Caco-2 (cell line): ENCODE data around the gene HIVEP1. TPM values are rescaled to one million over a fixed set of nuclear protein-coding genes. Genes with fewer than 3 reads are reported as not detected.
"Not testable (repeated sequence)": the region's sequence is repeated elsewhere in the genome, so short reads cannot be mapped to it uniquely, and the experiment has no call there.

Experiments used
- BruUV-seq: library from RNA; stranded (reverse); fragments of 400-500 nt; replicated peaks from 2 replicates; lab custom pipeline; 2021; lab: Mats Ljungman, UMichigan
- CTCF ChIA-PET: fragments of 300-600 bp; sonication (Branson Sonifier 250); formaldehyde crosslinking; loops from one replicate; lab custom pipeline; 2022; ENCODE audit warnings: antibody characterized with exemption; lab: Charles Lee
- POLR2A ChIA-PET: fragments of 300-600 bp; sonication (Branson Sonifier 250); formaldehyde crosslinking; loops from one replicate; lab custom pipeline; 2022; ENCODE audit warnings: antibody characterized with exemption; lab: Charles Lee
- DNase-seq, 2 experiments: peaks; one replicate each; pipeline versions ENCODE4 v3.0.0 to v3.0.0-alpha.2; 2020 to 2022
- H3K27me3 ChIP-seq: replicated peaks from 2 replicates; pipeline ENCODE4 v1.6.0; 2011; ENCODE audit warnings: low read length; ENCODE audit not compliant: control insufficient read depth, insufficient read depth
- H3K36me3 ChIP-seq: 2 replicates; pipeline ENCODE4 v1.5.1; 2011; ENCODE audit warnings: low read length; ENCODE audit not compliant: control insufficient read depth, insufficient read depth
- H3K4me1 ChIP-seq: fragments of 250-450 bp; sonication (Bioruptor Pico); 2 replicates; pipeline ENCODE4 v1.5.1; 2020; ENCODE audit warnings: mild to moderate bottlenecking
- H3K4me3 ChIP-seq: 2 replicates; pipeline ENCODE4 v1.5.1; 2011; ENCODE audit warnings: low read depth, mild to moderate bottlenecking, control low read depth, low read length
- H3K9me3 ChIP-seq: fragments of 250-450 bp; sonication (Bioruptor Pico); 2 replicates; pipeline ENCODE4 v1.5.1; 2020; ENCODE audit warnings: mild to moderate bottlenecking, moderate library complexity
- H3K27ac Mint-ChIP-seq: one replicate; pipeline ENCODE4 v1.8.0; 2022; ENCODE audit warnings: mixed read lengths; ENCODE audit not compliant: unreplicated experiment
- H3K27me3 Mint-ChIP-seq: one replicate; pipeline ENCODE4 v1.8.0; 2022; ENCODE audit warnings: mixed read lengths; ENCODE audit not compliant: insufficient read depth, unreplicated experiment
- H3K36me3 Mint-ChIP-seq: one replicate; pipeline ENCODE4 v1.8.0; 2022; ENCODE audit warnings: mild to moderate bottlenecking, mixed read lengths; ENCODE audit not compliant: insufficient read depth, unreplicated experiment
- H3K4me1 Mint-ChIP-seq: one replicate; pipeline ENCODE4 v1.8.0; 2022; ENCODE audit warnings: low read depth, mixed read lengths; ENCODE audit not compliant: unreplicated experiment
- H3K4me3 Mint-ChIP-seq: one replicate; pipeline ENCODE4 v1.8.0; 2022; ENCODE audit warnings: mild to moderate bottlenecking, moderate library complexity, mixed read lengths; ENCODE audit not compliant: unreplicated experiment
- H3K9me3 Mint-ChIP-seq: one replicate; pipeline ENCODE4 v1.8.0; 2022; ENCODE audit warnings: mixed read lengths; ENCODE audit not compliant: unreplicated experiment
- intact Hi-C: fragments of 100-400 bp; cut with micrococcal nuclease; formaldehyde crosslinking; loops from one replicate; pipeline ENCODE4 v1.10.0; 2022; ENCODE audit not compliant: unreplicated experiment
- total RNA-seq: library from RNA; stranded (reverse); gene quantifications from 2 replicates; pipeline ENCODE4 v1.2.3, GENCODE V29; 2022
- TF ChIP-seq, protein P1 (sequence below), 2 experiments: fragments of 200-600 bp in 1 of 2; IDR thresholded peaks; 1 replicate in 1 of 2; 2 replicates in 1 of 2; pipeline versions ENCODE4 v1.5.1 to v1.8.0; 2011 to 2022; ENCODE audit warnings: antibody characterized with exemption in 1 of 2, control low read depth in 1 of 2, inconsistent platforms in 1 of 2, low read depth in 1 of 2, low read length in 1 of 2, mild to moderate bottlenecking in 1 of 2, moderate library complexity in 1 of 2; ENCODE audit not compliant: insufficient read depth in 1 of 2, severe bottlenecking in 1 of 2, unreplicated experiment in 1 of 2

Gene HIVEP1
- total RNA-seq, 1 experiment from 2014 or later = 22.8 TPM

DNA sequence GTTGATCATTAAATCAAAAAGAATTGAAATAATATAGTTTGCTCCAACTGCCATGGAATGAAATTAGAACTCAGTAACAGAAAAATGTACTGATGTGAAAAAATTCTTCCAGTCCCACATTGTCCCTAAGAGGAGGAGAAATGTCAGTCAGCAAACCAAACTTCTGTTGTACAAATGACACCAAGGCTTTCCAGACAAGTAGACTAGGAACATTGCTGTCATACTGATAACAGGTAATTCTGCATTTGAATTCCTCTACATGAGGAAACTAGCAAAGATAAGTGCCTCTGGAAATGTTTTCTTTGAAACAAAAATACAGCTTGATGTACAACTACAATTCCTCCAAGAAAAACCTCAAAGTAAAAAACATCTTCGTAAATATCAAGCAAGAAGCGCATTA is 90.2 kb downstream of the HIVEP1 start:
- Mint-ChIP-seq H3K36me3 (no peaks in the 10 kb centered on the region), H3K27me3 (no peaks in the 10 kb centered on the region), H3K9me3 (no peaks in the 10 kb centered on the region), H3K4me1 (no peaks in the 10 kb centered on the region), H3K27ac (no peak overlapping the region), H3K4me3 (no peak overlapping the region)
- intact Hi-C loops = no loop called here
- TF ChIP-seq, protein P1, sequence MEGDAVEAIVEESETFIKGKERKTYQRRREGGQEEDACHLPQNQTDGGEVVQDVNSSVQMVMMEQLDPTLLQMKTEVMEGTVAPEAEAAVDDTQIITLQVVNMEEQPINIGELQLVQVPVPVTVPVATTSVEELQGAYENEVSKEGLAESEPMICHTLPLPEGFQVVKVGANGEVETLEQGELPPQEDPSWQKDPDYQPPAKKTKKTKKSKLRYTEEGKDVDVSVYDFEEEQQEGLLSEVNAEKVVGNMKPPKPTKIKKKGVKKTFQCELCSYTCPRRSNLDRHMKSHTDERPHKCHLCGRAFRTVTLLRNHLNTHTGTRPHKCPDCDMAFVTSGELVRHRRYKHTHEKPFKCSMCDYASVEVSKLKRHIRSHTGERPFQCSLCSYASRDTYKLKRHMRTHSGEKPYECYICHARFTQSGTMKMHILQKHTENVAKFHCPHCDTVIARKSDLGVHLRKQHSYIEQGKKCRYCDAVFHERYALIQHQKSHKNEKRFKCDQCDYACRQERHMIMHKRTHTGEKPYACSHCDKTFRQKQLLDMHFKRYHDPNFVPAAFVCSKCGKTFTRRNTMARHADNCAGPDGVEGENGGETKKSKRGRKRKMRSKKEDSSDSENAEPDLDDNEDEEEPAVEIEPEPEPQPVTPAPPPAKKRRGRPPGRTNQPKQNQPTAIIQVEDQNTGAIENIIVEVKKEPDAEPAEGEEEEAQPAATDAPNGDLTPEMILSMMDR (IDR thresholded peaks at IDR 0.05; ENCODE audit: insufficient read depth in 1 of 2, low read depth in 1 of 2, low read length in 1 of 2, severe bottlenecking in 1 of 2, unreplicated experiment in 1 of 2) = no peak
- no TSS peak for BruUV-seq
- no peak for DNase-seq
- CTCF ChIA-PET = no interaction called here
- no peaks in the 10 kb centered on the region for H3K9me3 ChIP-seq
- H3K4me1 ChIP-seq = no peaks in the 10 kb centered on the region
- POLR2A ChIA-PET = no interaction called here
- no peak overlapping the region for H3K4me3 ChIP-seq
- H3K36me3 ChIP-seq = no peaks in the 10 kb centered on the region
- no peaks in the 10 kb centered on the region for H3K27me3 ChIP-seq

DNA sequence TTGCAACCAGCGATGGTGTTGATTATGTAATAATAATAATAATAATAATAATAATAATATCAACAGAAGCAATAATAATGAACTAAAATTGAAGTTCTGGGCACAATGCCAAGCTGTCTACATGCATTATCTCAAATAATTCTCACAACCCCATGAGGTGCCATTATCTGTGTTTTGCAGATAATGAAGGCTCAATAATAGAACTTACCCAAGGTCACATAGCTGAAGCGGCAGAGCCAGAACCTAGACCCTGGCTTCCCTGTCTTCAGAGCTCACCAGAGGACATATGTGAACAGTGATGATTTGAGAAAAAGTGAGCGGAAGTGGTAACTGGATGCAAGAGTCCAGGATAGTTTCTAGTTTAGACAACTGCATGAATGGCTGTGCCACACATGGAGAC is 91.0 kb downstream of the HIVEP1 start:
- Mint-ChIP-seq H3K27ac (no peak overlapping the region), H3K27me3 (no peaks in the 10 kb centered on the region), H3K4me3 (no peak overlapping the region), H3K9me3 (no peaks in the 10 kb centered on the region), H3K36me3 (no peaks in the 10 kb centered on the region), H3K4me1 (no peaks in the 10 kb centered on the region)
- TF ChIP-seq, protein P1 (IDR thresholded peaks at IDR 0.05; ENCODE audit: insufficient read depth in 1 of 2, low read depth in 1 of 2, low read length in 1 of 2, severe bottlenecking in 1 of 2, unreplicated experiment in 1 of 2) = no peak
- DNase-seq = no peak
- CTCF ChIA-PET = no interaction called here
- Histone ChIP-seq H3K36me3 (no peaks in the 10 kb centered on the region), H3K4me1 (no peaks in the 10 kb centered on the region), H3K9me3 (no peaks in the 10 kb centered on the region), H3K4me3 (no peak overlapping the region), H3K27me3 (no peaks in the 10 kb centered on the region)
- BruUV-seq = no TSS peak
- intact Hi-C loops = no loop called here
- POLR2A ChIA-PET = no interaction called here

DNA sequence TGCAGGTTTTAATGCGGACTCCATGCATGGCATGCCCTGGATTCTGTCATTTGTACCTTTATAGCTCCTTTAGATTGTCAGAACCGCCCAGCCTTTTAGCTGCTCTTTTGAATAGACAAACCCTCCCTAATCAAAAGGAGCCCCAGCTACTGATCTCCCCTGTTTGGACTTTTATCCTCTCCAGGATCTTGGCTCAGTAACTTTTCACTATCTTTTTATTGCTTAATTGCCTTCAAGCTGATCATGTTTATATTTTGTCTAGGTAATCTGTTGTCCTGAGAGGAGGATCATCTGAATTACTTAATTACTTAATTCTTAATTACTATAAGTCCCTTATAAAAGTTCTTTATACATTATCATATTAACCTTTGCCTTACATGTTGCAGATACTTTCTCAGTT is 93.2 kb downstream of the HIVEP1 start:
- no peaks in the 10 kb centered on the region for H3K4me1 ChIP-seq
- H3K9me3 Mint-ChIP-seq = no peaks in the 10 kb centered on the region
- H3K9me3 ChIP-seq = no peaks in the 10 kb centered on the region
- H3K36me3 Mint-ChIP-seq = peaks cover 8% of the 10 kb centered on the region
- no peak overlapping the region for H3K4me3 Mint-ChIP-seq
- H3K4me1 Mint-ChIP-seq = no peaks in the 10 kb centered on the region
- H3K36me3 ChIP-seq = no peaks in the 10 kb centered on the region
- no TSS peak for BruUV-seq
- intact Hi-C loops = no loop called here
- H3K27me3 Mint-ChIP-seq = no peaks in the 10 kb centered on the region
- DNase-seq = no peak
- no peak overlapping the region for H3K27ac Mint-ChIP-seq
- no peaks in the 10 kb centered on the region for H3K27me3 ChIP-seq
- no peak overlapping the region for H3K4me3 ChIP-seq
- ChIA-PET CTCF (no interaction called here), POLR2A (no interaction called here)
- TF ChIP-seq, protein P1 (IDR thresholded peaks at IDR 0.05; ENCODE audit: insufficient read depth in 1 of 2, low read depth in 1 of 2, low read length in 1 of 2, severe bottlenecking in 1 of 2, unreplicated experiment in 1 of 2) = no peak

DNA sequence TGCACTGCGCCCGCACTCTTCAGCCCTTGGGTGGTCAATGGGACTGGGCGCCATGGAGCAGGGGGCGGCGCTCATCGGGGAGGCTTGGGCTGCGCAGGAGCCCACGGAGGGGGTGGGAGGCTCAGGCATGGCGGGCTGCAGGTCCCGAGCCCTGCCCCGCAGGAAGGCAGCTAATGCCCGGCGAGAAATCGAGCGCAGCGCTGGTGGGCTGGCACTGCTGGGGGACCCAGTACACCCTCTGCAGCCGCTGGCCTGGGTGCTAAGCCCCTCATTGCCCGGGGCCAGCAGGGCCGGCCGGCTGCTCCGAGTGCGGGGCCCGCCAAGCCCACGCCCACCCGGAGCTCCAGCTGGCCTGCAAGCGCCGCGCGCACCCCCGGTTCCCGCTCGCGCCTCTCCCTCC is 96.3 kb downstream of the HIVEP1 start:
- H3K4me1 Mint-ChIP-seq, DNase-seq, H3K27me3 ChIP-seq, H3K27ac Mint-ChIP-seq, POLR2A ChIA-PET, H3K9me3 ChIP-seq, H3K36me3 ChIP-seq, H3K9me3 Mint-ChIP-seq, BruUV-seq, H3K27me3 Mint-ChIP-seq, H3K4me3 ChIP-seq, CTCF ChIA-PET, H3K4me3 Mint-ChIP-seq, H3K4me1 ChIP-seq, intact Hi-C loops: not testable (repeated sequence)
- peaks cover 15% of the 10 kb centered on the region for H3K36me3 Mint-ChIP-seq
